Esophagus muscularis mucosa (tissue), 4 donors: ENCODE results near the gene C4orf51.

Source experiments
- EP300 ChIP-seq: sonication (generic); formaldehyde crosslinking; IDR thresholded peaks from one replicate; pipeline ENCODE4 v1.6.1; 2017; ENCODE audit warnings: antibody characterized with exemption
- POLR2AphosphoS5 ChIP-seq, 2 donors: sonication (generic); formaldehyde crosslinking; IDR thresholded peaks; one replicate each; pipeline ENCODE4 v1.6.1; 2017; ENCODE audit warnings: antibody characterized with exemption in 2 of 2
- TF ChIP-seq, protein P1 (sequence below), 3 experiments: fragments of 200-600 bp in 2 of 3; fragments of 450-650 bp in 1 of 3; sonication (generic) in 2 of 3; IDR thresholded peaks; one replicate each; pipeline ENCODE4 v1.5.1; 2017 to 2019; ENCODE audit warnings: antibody characterized with exemption in 3 of 3, mild to moderate bottlenecking in 2 of 3, moderate library complexity in 1 of 3

DNA sequence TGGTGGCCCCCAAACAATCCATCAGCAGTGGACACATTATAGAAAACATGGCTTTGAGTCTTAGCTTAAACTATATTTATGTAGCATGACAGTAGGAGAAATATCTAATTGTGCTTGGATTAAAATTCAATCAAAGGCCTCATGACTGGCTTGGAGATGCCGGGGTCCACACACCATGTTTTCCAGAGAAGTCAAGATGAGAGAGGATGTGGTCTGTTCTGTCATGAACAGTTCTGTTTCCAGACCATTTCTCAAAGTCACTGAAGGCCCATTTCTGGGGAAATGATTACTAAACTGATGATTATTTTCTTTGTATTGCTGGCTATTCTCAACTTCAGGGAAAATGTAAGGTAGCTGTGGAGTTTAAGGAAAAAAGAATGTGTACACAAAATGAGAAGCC is 76.3 kb downstream of the C4orf51 start:
- TF ChIP-seq, protein P1, sequence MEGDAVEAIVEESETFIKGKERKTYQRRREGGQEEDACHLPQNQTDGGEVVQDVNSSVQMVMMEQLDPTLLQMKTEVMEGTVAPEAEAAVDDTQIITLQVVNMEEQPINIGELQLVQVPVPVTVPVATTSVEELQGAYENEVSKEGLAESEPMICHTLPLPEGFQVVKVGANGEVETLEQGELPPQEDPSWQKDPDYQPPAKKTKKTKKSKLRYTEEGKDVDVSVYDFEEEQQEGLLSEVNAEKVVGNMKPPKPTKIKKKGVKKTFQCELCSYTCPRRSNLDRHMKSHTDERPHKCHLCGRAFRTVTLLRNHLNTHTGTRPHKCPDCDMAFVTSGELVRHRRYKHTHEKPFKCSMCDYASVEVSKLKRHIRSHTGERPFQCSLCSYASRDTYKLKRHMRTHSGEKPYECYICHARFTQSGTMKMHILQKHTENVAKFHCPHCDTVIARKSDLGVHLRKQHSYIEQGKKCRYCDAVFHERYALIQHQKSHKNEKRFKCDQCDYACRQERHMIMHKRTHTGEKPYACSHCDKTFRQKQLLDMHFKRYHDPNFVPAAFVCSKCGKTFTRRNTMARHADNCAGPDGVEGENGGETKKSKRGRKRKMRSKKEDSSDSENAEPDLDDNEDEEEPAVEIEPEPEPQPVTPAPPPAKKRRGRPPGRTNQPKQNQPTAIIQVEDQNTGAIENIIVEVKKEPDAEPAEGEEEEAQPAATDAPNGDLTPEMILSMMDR (IDR thresholded peaks at IDR 0.05), result no peak
- no peak for TF ChIP-seq POLR2AphosphoS5 (IDR thresholded peaks at IDR 0.05)
- no peak for TF ChIP-seq EP300
